ENCODE data around the gene PLEKHG2.

PLEKHG2 gene

DNA sequence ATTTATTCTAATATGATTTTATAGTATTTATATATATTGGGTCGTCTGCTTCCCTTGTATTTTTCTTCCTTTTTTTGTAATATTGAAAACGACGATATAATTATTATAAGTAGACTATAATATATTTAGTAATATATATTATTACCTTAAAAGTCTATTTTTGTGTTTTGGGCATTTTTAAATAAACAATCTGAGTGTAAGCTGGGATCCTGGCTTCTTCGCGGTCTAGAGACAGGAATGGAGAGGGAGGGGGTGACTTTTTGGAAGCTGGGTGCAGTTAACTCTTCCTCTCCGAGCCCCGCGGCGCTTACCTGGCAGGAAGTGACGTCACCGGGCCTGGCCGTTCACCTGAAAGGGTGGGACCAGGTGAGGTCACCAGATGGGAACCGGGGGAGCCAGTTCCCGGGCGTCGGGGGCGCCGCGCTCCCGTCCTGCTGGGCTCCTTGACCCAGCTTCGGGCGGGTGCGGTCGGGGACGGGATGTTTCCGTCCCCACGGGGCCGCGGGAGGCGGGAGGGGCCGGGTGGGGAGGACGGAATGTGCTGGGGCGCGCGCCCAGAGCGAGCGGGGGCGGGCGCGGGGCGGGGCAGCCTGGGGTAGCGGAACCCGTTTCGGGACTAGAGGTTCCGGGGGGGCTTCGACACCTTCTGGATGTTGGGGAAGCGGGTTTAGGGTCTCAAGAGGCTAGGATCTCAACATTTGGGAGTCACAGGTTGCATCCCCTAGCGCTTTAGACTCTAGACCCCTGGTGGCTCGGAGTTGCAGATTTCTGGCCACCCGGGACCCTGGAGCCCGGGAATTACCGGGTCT is 3.1 kb upstream of the PLEKHG2 start:
- Histone ChIP-seq H3K4me3 (ENCODE audit: low read length, poor library complexity, severe bottlenecking) (peak overlapping the region; percentile 93), H2AFZ (ENCODE audit: low read length) (peak overlapping the region; percentile 86), H3K36me3 (ENCODE audit: insufficient read depth, low read length) (no peaks in the 10 kb centered on the region), H3K9me2 (replicated peaks; ENCODE audit: low read depth, low read length) (no peaks in the 10 kb centered on the region), H3K79me2 (ENCODE audit: insufficient read depth, low read length) (peaks cover 57% of the 10 kb centered on the region), H3F3A (ENCODE audit: low read depth) (peaks cover 3% of the 10 kb centered on the region), H3K27me3 (ENCODE audit: insufficient read depth, low read length, poor library complexity, severe bottlenecking) (peaks cover 5% of the 10 kb centered on the region), H3K4me1 (ENCODE audit: insufficient read depth, low read length, poor library complexity, severe bottlenecking) (peaks cover 40% of the 10 kb centered on the region), H4K20me1 (ENCODE audit: insufficient read depth, low read length, poor library complexity, severe bottlenecking) (peaks cover 33% of the 10 kb centered on the region), H3K9me3 (ENCODE audit: insufficient read depth, low read depth, low read length) (no peaks in the 10 kb centered on the region), H3K9ac (ENCODE audit: low read depth, low read length, poor library complexity, severe bottlenecking) (peak overlapping the region; percentile 94), H3K4me2 (ENCODE audit: low read depth, low read length, poor library complexity, severe bottlenecking) (peak overlapping the region; percentile 97)
- no peak for TF ChIP-seq EZH2phosphoT487 (IDR thresholded peaks at IDR 0.05; ENCODE audit: borderline replicate concordance)
- TF ChIP-seq, protein P1, sequence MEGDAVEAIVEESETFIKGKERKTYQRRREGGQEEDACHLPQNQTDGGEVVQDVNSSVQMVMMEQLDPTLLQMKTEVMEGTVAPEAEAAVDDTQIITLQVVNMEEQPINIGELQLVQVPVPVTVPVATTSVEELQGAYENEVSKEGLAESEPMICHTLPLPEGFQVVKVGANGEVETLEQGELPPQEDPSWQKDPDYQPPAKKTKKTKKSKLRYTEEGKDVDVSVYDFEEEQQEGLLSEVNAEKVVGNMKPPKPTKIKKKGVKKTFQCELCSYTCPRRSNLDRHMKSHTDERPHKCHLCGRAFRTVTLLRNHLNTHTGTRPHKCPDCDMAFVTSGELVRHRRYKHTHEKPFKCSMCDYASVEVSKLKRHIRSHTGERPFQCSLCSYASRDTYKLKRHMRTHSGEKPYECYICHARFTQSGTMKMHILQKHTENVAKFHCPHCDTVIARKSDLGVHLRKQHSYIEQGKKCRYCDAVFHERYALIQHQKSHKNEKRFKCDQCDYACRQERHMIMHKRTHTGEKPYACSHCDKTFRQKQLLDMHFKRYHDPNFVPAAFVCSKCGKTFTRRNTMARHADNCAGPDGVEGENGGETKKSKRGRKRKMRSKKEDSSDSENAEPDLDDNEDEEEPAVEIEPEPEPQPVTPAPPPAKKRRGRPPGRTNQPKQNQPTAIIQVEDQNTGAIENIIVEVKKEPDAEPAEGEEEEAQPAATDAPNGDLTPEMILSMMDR (conservative IDR thresholded peaks at IDR 0.05; ENCODE audit: low read length), result no peak

DNA sequence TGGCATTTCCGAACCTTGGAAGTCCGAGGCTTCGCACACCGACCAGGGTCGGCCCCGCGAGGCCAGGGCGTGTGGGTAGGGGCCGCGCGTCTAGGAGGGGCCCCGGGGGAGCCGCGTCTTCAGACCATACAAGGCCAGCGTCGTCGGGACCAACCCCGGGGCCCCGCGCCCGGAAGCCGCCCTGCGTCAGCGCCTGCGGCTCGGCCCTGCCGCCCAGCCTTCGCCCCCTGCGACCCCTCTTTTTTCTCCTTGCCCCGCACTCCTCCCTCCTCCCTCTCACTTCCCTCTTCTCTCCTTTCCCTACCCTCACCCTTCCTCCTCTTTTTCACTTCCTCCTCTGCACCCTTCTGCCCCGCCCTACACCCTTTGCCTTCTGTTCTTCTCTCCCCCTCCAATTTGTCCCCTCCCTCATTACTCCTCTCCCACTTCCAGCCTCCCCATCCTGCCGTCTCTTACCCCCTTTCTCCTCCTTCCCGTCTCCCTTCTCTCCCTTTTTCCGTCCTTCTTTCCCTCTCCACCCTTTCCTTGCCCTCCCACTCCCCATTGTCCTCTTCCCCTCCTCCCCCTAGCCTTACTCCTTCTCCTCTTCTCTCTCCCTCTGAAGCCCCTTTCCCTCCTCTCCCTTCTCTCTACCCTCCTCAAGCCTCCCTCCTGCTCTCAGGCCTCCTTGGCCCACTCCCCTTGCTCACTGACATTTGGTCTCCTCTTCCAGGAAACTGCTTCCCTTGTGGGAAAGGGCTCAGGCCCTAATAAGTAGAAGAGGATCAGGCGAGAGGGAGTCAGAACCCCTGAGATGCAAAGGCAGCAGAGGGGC is 2.2 kb upstream of the PLEKHG2 start:
- Histone ChIP-seq H3K9ac (ENCODE audit: low read depth, low read length, poor library complexity, severe bottlenecking) (peak overlapping the region; percentile 94), H3K4me2 (ENCODE audit: low read depth, low read length, poor library complexity, severe bottlenecking) (peak overlapping the region; percentile 97), H4K20me1 (ENCODE audit: insufficient read depth, low read length, poor library complexity, severe bottlenecking) (peaks cover 42% of the 10 kb centered on the region), H2AFZ (ENCODE audit: low read length) (peak overlapping the region; percentile 86), H3K4me1 (ENCODE audit: insufficient read depth, low read length, poor library complexity, severe bottlenecking) (peaks cover 46% of the 10 kb centered on the region), H3K9me3 (ENCODE audit: insufficient read depth, low read depth, low read length) (no peaks in the 10 kb centered on the region), H3K36me3 (ENCODE audit: insufficient read depth, low read length) (no peaks in the 10 kb centered on the region), H3K27me3 (ENCODE audit: insufficient read depth, low read length, poor library complexity, severe bottlenecking) (peaks cover 5% of the 10 kb centered on the region), H3K4me3 (ENCODE audit: low read length, poor library complexity, severe bottlenecking) (peak overlapping the region; percentile 93), H3F3A (ENCODE audit: low read depth) (peaks cover 3% of the 10 kb centered on the region), H3K9me2 (replicated peaks; ENCODE audit: low read depth, low read length) (no peaks in the 10 kb centered on the region), H3K79me2 (ENCODE audit: insufficient read depth, low read length) (peaks cover 65% of the 10 kb centered on the region)
- TF ChIP-seq EZH2phosphoT487 (IDR thresholded peaks at IDR 0.05; ENCODE audit: borderline replicate concordance), result no peak
- TF ChIP-seq, protein P1 (conservative IDR thresholded peaks at IDR 0.05; ENCODE audit: low read length), result no peak

DNA sequence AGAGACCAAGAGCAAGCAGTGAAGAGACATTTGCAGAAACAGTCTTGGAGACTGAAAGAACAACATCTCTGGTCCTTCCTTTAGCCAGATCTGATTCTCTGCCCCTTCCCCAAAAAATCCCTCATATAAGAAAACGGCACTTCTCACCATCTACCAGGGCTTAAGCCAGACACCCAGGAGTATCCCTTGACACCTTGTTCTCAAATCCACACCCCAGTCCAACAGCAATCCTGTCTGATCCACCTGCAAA is 1.7 kb upstream of the PLEKHG2 start:
- Histone ChIP-seq H4K20me1 (ENCODE audit: insufficient read depth, low read length, poor library complexity, severe bottlenecking) (peaks cover 45% of the 10 kb centered on the region), H3K4me3 (ENCODE audit: low read length, poor library complexity, severe bottlenecking) (peak overlapping the region; percentile 93), H3K4me1 (ENCODE audit: insufficient read depth, low read length, poor library complexity, severe bottlenecking) (peaks cover 47% of the 10 kb centered on the region), H3K79me2 (ENCODE audit: insufficient read depth, low read length) (peaks cover 71% of the 10 kb centered on the region), H2AFZ (ENCODE audit: low read length) (no peak overlapping the region), H3K9ac (ENCODE audit: low read depth, low read length, poor library complexity, severe bottlenecking) (peak overlapping the region; percentile 94), H3K4me2 (ENCODE audit: low read depth, low read length, poor library complexity, severe bottlenecking) (peak overlapping the region; percentile 97), H3K36me3 (ENCODE audit: insufficient read depth, low read length) (no peaks in the 10 kb centered on the region; the same call in 1 of the 2 replicates), H3K9me2 (replicated peaks; ENCODE audit: low read depth, low read length) (no peaks in the 10 kb centered on the region), H3F3A (ENCODE audit: low read depth) (peaks cover 3% of the 10 kb centered on the region), H3K9me3 (ENCODE audit: insufficient read depth, low read depth, low read length) (no peaks in the 10 kb centered on the region), H3K27me3 (ENCODE audit: insufficient read depth, low read length, poor library complexity, severe bottlenecking) (peaks cover 5% of the 10 kb centered on the region)
- TF ChIP-seq, protein P1 (conservative IDR thresholded peaks at IDR 0.05; ENCODE audit: low read length), result no peak
- TF ChIP-seq EZH2phosphoT487 (IDR thresholded peaks at IDR 0.05; ENCODE audit: borderline replicate concordance), result no peak

All from Loucy (cell line).